Psoas muscle (tissue), 8 donors: ENCODE data around the gene TMEM181. TPM values are rescaled to one million over a fixed set of nuclear protein-coding genes. Genes with fewer than 3 reads are reported as not detected.

ENCODE experiments used
- ATAC-seq, 4 donors: fragments of 200-7000 bp; cut with Tn5 transposase; one replicate each; pipeline ENCODE4 v1.9.1; 2020; ENCODE audit warnings: moderate library complexity in 3 of 4, mild to moderate bottlenecking in 2 of 4
- DNase-seq, 2 donors: peaks; one replicate each; pipeline ENCODE4 v3.0.0-alpha.2; 2020
- H3K27ac ChIP-seq: fragments of 200-600 bp; one replicate; pipeline ENCODE4 v1.8.0; 2022
- H3K27me3 ChIP-seq, 3 donors: fragments of 200-600 bp in 1 of 3; one replicate each; pipeline versions ENCODE4 v1.6.1 to v1.8.0; 2013 to 2022; ENCODE audit warnings: low read length in 2 of 3, mild to moderate bottlenecking in 2 of 3, moderate library complexity in 1 of 3; ENCODE audit not compliant: insufficient read depth in 3 of 3
- H3K36me3 ChIP-seq, 2 donors: fragments of 200-600 bp in 1 of 2; one replicate each; pipeline versions ENCODE4 v1.6.1 to v1.8.0; 2013 to 2022; ENCODE audit warnings: low read depth in 1 of 2, mild to moderate bottlenecking in 1 of 2, moderate library complexity in 1 of 2; ENCODE audit not compliant: insufficient read depth in 1 of 2
- H3K4me1 ChIP-seq: fragments of 200-600 bp; one replicate; pipeline ENCODE4 v1.8.0; 2022
- H3K4me3 ChIP-seq: fragments of 200-600 bp; one replicate; pipeline ENCODE4 v1.8.0; 2022; ENCODE audit warnings: mild to moderate bottlenecking
- H3K9me3 ChIP-seq: fragments of 200-600 bp; one replicate; pipeline ENCODE4 v1.8.0; 2022
- WGBS, 3 donors: extraction: QIAGEN DNeasy Blood & Tissue Kit; methylation state at CpG; one replicate each; pipeline versions ENCODE4 v1.1.6 to v1.1.7; 2013; 5-methylcytosine and 5-hydroxymethylcytosine counted together
- intact Hi-C, 2 donors: fragments of 100-400 bp; cut with DNase I; formaldehyde crosslinking; loops; one replicate each; pipeline versions ENCODE4 v1.11.0 to v1.14.2; 2022
- polyA plus RNA-seq, 3 donors: library from polyadenylated mRNA; stranded (reverse); fragments of 200-250 nt; gene quantifications; one replicate each; pipeline ENCODE4 v1.2.3, GENCODE V29; 2013
- total RNA-seq, 4 donors: library from RNA; stranded (reverse); fragmentation: NEBNext Ultra II Directional in 2 of 4; extraction: Animal tissue kit (Norgen Biotek cat#: 25700) in 2 of 4; gene quantifications; one replicate each; pipeline versions ENCODE4 v1.2.1 to v1.2.4, GENCODE V29; 2021 to 2023
- TF ChIP-seq, protein P1 (sequence below): fragments of 200-600 bp; IDR thresholded peaks from one replicate; pipeline ENCODE4 v1.8.0; 2022; ENCODE audit warnings: antibody characterized with exemption
- donor health status: healthy with polysubstance abuse.
- donor health status: DM: no; HTN: no; CAD: no; lungs with moderate emphysema.
- donor health status: Bipolar disorder and iron deficiency.
- donor health status: healthy.
- donor health status: DM: yes; HTN: yes; CAD: no.
- donor health status: DM: no; HTN: no; CAD: no.
- donor health status: DM: no; HTN: no; CAD: no.
- donor health status: DM: yes; HTN: yes; CAD: no.

The TMEM181 gene
- total and polyA plus RNA-seq, 7 donors = 6.8 to 16.2 (median 12.2) TPM

DNA sequence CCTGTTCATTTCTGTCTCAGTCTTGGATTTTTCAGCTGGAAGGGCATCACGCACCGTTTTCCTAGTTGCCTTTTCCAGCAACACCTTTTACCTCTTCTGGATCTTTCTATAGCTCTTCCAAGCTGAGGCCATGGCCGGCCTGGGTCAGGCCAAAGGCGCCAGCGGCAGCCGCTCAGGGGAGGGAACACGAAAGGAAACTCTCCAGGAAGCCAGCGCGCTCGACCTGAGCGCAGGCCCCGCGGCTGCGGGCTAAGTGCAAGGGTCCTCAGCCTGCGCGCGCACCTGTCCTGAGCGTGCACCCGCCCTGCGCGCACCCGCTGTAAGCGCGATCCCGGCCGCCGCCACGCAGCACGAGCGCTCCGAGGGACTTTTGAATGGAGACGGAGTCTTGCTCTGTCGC is 43.8 kb upstream of the TMEM181 start:
- DNase-seq (no peak), ATAC-seq (no peak)
- no peak overlapping the region for H3K27ac ChIP-seq
- peaks cover 0 to 36% (median 4%) of the 10 kb centered on the region in 3 donors for H3K27me3 ChIP-seq
- H3K4me3 ChIP-seq = no peak overlapping the region
- 30 to 34% (median 30%) methylated on average over 33 of the region's 33 CpGs for WGBS, 3 donors
- H3K4me1 ChIP-seq = peaks cover 4% of the 10 kb centered on the region
- H3K9me3 ChIP-seq = no peaks in the 10 kb centered on the region
- H3K36me3 ChIP-seq = no peaks in the 10 kb centered on the region
- TF ChIP-seq, protein P1, sequence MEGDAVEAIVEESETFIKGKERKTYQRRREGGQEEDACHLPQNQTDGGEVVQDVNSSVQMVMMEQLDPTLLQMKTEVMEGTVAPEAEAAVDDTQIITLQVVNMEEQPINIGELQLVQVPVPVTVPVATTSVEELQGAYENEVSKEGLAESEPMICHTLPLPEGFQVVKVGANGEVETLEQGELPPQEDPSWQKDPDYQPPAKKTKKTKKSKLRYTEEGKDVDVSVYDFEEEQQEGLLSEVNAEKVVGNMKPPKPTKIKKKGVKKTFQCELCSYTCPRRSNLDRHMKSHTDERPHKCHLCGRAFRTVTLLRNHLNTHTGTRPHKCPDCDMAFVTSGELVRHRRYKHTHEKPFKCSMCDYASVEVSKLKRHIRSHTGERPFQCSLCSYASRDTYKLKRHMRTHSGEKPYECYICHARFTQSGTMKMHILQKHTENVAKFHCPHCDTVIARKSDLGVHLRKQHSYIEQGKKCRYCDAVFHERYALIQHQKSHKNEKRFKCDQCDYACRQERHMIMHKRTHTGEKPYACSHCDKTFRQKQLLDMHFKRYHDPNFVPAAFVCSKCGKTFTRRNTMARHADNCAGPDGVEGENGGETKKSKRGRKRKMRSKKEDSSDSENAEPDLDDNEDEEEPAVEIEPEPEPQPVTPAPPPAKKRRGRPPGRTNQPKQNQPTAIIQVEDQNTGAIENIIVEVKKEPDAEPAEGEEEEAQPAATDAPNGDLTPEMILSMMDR = no peak
- intact Hi-C loops = no loop called here

GRCh38 chr6:158517038-158517437 is 42.9 kb upstream of the TMEM181 start:
- Histone ChIP-seq H3K27me3 (peaks cover 0 to 40% (median 4%) of the 10 kb centered on the region in 3 donors), H3K4me3 (no peak overlapping the region), H3K27ac (no peak overlapping the region), H3K9me3 (no peaks in the 10 kb centered on the region), H3K36me3 (no peaks in the 10 kb centered on the region), H3K4me1 (peaks cover 4% of the 10 kb centered on the region)
- no peak for ATAC-seq
- intact Hi-C loops = no loop called here
- 69 to 80% (median 70%) methylated on average over 8 of the region's 8 CpGs for WGBS, 3 donors
- TF ChIP-seq, protein P1 = no peak
- DNase-seq = no peak

DNA sequence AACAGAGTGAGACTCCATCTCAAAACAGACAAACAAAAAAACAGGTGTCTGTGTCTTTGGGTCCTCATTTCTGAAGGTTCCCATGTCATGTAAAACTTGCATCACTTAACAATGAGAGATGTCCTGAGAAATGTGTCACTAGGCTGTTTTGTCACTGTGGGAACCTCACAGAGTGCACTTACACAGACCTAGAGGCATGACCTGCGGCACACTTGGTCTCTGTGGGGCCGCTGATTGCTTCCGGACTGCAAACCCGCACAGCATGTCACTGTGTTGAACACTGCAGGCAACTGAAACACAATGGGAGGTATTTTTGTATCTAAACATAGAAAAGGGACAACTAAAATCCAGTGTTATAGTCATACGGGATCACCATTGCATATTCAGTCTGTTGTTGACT is 42.3 kb upstream of the TMEM181 start:
- intact Hi-C loops = no loop called here
- Histone ChIP-seq H3K4me1 (peaks cover 4% of the 10 kb centered on the region), H3K27ac (no peak overlapping the region), H3K36me3 (no peaks in the 10 kb centered on the region), H3K27me3 (peaks cover 0 to 46% (median 4%) of the 10 kb centered on the region in 3 donors), H3K4me3 (no peak overlapping the region), H3K9me3 (no peaks in the 10 kb centered on the region)
- TF ChIP-seq, protein P1 = no peak
- ATAC-seq = no peak
- 67 to 70% (median 68%) methylated on average over 5 of the region's 5 CpGs for WGBS, 3 donors
- no peak for DNase-seq

- Histone ChIP-seq H3K9me3 (no peaks in the 10 kb centered on the region), H3K4me1 (peaks cover 4% of the 10 kb centered on the region), H3K36me3 (no peaks in the 10 kb centered on the region), H3K27me3 (peaks cover 0 to 46% (median 4%) of the 10 kb centered on the region in 3 donors), H3K4me3 (peak overlapping the region; percentile 12), H3K27ac (no peak overlapping the region)
- TF ChIP-seq, protein P1 = peak; percentile 32
- intact Hi-C loops = loop anchor here in 1 of 2 donors (2.0 kb wide), 1 partner anchor 298 kb away; no protein-coding TSS in a partner anchor
- peak in 1 of 2 donors; percentile 32 for DNase-seq
- WGBS, 3 donors = 12 to 15% (median 12%) methylated on average over 18 of the region's 18 CpGs
- peak in 3 of 4 donors; percentile 70 to 84 (median 71) for ATAC-seq
Measured at GRCh38 chr6:158518191-158519127, 41.4 kb upstream of the TMEM181 start.
